SU-DHL-6 (cell line): ENCODE data around the gene DNM2.

Experiments
- H2AFZ ChIP-seq: fragments of 200-600 bp; sonication (generic); 2 replicates; pipeline ENCODE4 v1.6.1; 2014; ENCODE audit warnings: low read depth, mild to moderate bottlenecking, moderate library complexity, mixed read lengths, antibody characterized with exemption, low read length; ENCODE audit not compliant: severe bottlenecking
- H3F3A ChIP-seq: fragments of 200-600 bp; shearing (Covaris generic); 2 replicates; pipeline ENCODE4 v1.6.0; 2016; ENCODE audit warnings: antibody characterized with exemption, mild to moderate bottlenecking; ENCODE audit not compliant: insufficient read depth
- H3K27ac ChIP-seq: fragments of 200-600 bp; sonication (generic); 2 replicates; pipeline ENCODE4 v1.5.1; 2016; ENCODE audit warnings: low read depth, mild to moderate bottlenecking, low read length, moderate library complexity, mixed read lengths
- H3K27me3 ChIP-seq: fragments of 200-600 bp; sonication (generic), shearing (Covaris generic); 2 replicates; pipeline ENCODE4 v1.6.0; 2014; ENCODE audit warnings: mild to moderate bottlenecking, low read length
- H3K36me3 ChIP-seq: fragments of 200-600 bp; sonication (generic); 2 replicates; pipeline ENCODE4 v1.6.1; 2014; ENCODE audit warnings: mild to moderate bottlenecking, low read length, mixed read lengths
- H3K4me2 ChIP-seq: fragments of 300-600, 200-600 bp; shearing (Covaris generic), sonication (generic); 2 replicates; pipeline ENCODE4 v1.6.0; 2014; ENCODE audit warnings: low read length, low read depth, mild to moderate bottlenecking; ENCODE audit not compliant: poor library complexity, severe bottlenecking
- H3K4me3 ChIP-seq: fragments of 200-600 bp; sonication (generic); 2 replicates; pipeline ENCODE4 v1.5.1; 2014; ENCODE audit warnings: antibody characterized with exemption, low read length, mild to moderate bottlenecking, mixed read lengths; ENCODE audit not compliant: insufficient read depth, poor library complexity, severe bottlenecking
- H3K79me2 ChIP-seq: fragments of 200-600 bp; sonication (generic); 2 replicates; pipeline ENCODE4 v1.6.1; 2014; ENCODE audit warnings: mild to moderate bottlenecking, low read length, moderate library complexity; ENCODE audit not compliant: insufficient read depth
- H3K9ac ChIP-seq: fragments of 200-600 bp; sonication (generic); 2 replicates; pipeline ENCODE4 v1.7.0; 2014; ENCODE audit warnings: mild to moderate bottlenecking, low read length
- H3K9me2 ChIP-seq: fragments of 200-600 bp; sonication (generic); replicated peaks from 2 replicates; pipeline ENCODE4 v1.6.1; 2014; ENCODE audit warnings: low read length; ENCODE audit not compliant: insufficient read depth
- H3K9me3 ChIP-seq: fragments of 200-600 bp; sonication (generic); 2 replicates; pipeline ENCODE4 v1.6.1; 2014; ENCODE audit warnings: low read length, mixed read lengths; ENCODE audit not compliant: insufficient read depth
- H4K20me1 ChIP-seq: fragments of 200-600 bp; sonication (generic); 2 replicates; pipeline ENCODE4 v1.6.1; 2014; ENCODE audit warnings: low read depth, mild to moderate bottlenecking, antibody characterized with exemption, low read length, moderate library complexity, mixed read lengths
- EZH2phosphoT487 ChIP-seq: fragments of 200-600 bp; sonication (generic), shearing (Covaris generic); conservative IDR thresholded peaks from 2 replicates; pipeline ENCODE4 v1.6.1; 2018; ENCODE audit warnings: mild to moderate bottlenecking, antibody characterized with exemption, low read length, moderate library complexity, mixed read lengths
- TF ChIP-seq, protein P1 (sequence below): fragments of 200-600 bp; sonication (generic); IDR thresholded peaks from one replicate; pipeline ENCODE4 v1.5.1; 2017; ENCODE audit warnings: antibody characterized with exemption, mild to moderate bottlenecking, low read length, moderate library complexity; ENCODE audit not compliant: insufficient read depth, poor library complexity, severe bottlenecking

DNM2 gene

DNA sequence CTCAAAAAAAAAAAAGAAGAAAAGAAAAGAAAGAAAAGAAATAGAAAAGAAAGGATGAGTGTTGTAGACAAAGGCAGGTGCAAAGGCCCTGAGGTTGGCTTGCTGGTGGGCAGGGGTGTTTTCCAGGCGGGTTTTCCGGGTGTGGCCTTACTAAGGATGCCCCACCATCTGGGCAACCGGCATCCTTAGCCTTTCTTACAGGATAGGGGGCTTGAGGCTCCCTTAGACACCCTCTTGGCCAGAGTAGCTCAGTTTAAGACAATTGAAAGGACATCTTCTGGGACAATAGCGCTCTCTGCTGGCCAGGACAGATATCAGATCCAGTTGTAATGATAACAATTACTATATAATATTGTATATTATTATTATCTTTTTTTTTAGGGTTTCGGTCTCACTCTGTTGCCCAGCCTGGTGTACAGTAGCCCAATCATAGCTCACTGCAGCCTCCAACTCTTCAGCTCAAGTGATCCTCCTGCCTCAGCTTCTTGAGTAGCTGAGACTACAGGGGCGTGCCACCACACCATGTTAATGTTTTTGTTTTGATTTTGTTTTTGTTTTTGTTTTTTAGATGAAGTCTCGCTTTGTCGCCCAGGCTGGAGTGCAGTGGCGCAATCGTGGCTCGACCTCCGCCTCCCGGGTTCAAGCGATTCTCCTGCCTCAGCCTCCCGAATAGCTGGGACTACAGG lies 18.1 kb upstream of the DNM2 start:
- no peaks in the 10 kb centered on the region for H3K9me3 ChIP-seq
- H3K4me3 ChIP-seq: no peak overlapping the region
- no peak overlapping the region for H3K9ac ChIP-seq
- H3K36me3 ChIP-seq: no peaks in the 10 kb centered on the region
- H2AFZ ChIP-seq: no peak overlapping the region
- peaks cover 16% of the 10 kb centered on the region; the same call in 1 of the 2 replicates for H3F3A ChIP-seq
- no peaks in the 10 kb centered on the region for H3K79me2 ChIP-seq
- H3K9me2 ChIP-seq: no peaks in the 10 kb centered on the region
- H3K27me3 ChIP-seq: no peaks in the 10 kb centered on the region
- H3K27ac ChIP-seq: no peak overlapping the region
- no peaks in the 10 kb centered on the region for H4K20me1 ChIP-seq
- no peak for TF ChIP-seq EZH2phosphoT487
- TF ChIP-seq, protein P1, sequence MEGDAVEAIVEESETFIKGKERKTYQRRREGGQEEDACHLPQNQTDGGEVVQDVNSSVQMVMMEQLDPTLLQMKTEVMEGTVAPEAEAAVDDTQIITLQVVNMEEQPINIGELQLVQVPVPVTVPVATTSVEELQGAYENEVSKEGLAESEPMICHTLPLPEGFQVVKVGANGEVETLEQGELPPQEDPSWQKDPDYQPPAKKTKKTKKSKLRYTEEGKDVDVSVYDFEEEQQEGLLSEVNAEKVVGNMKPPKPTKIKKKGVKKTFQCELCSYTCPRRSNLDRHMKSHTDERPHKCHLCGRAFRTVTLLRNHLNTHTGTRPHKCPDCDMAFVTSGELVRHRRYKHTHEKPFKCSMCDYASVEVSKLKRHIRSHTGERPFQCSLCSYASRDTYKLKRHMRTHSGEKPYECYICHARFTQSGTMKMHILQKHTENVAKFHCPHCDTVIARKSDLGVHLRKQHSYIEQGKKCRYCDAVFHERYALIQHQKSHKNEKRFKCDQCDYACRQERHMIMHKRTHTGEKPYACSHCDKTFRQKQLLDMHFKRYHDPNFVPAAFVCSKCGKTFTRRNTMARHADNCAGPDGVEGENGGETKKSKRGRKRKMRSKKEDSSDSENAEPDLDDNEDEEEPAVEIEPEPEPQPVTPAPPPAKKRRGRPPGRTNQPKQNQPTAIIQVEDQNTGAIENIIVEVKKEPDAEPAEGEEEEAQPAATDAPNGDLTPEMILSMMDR: peak; percentile 62
- H3K4me2 ChIP-seq: peak overlapping the region; percentile 64

DNA sequence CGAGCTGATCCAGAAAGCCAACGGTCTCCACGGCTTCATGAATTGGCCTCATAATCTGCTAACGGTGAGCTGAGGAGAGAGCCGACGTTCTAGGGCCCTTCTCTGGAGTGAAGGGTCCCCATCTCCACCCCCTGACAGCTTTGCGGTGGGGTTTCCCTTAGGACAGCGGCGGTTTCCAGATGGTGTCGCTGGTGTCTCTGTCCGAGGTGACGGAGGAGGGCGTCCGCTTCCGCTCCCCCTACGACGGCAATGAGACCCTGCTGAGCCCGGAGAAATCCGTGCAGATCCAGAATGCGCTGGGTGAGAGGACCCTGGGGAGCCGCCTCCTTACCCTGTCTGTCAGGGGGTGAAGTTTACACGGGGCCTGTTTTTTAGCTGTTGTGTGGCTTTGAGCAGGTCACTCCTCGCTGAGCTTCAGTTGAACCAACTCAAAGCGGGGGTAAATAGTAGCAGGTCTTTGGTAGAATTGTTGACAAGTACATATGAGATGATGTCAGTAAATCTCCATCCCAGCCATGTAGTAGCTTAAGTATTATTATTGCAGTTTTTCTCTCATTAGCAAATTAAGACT lies 15.8 kb upstream of the DNM2 start:
- H3K79me2 ChIP-seq: no peaks in the 10 kb centered on the region
- no peaks in the 10 kb centered on the region for H3K9me3 ChIP-seq
- peak overlapping the region; percentile 82 for H2AFZ ChIP-seq
- H4K20me1 ChIP-seq: no peaks in the 10 kb centered on the region
- no peaks in the 10 kb centered on the region for H3K27me3 ChIP-seq
- 0 out of 2 replicates have a peak, but pooled peaks cover 7% of the 10 kb centered on the region for H3F3A ChIP-seq
- H3K36me3 ChIP-seq: no peaks in the 10 kb centered on the region
- H3K9ac ChIP-seq: peak overlapping the region; percentile 75
- peak overlapping the region; percentile 54 for H3K27ac ChIP-seq
- H3K9me2 ChIP-seq: no peaks in the 10 kb centered on the region
- TF ChIP-seq, protein P1: no peak
- TF ChIP-seq EZH2phosphoT487: no peak
- peak overlapping the region; percentile 64 for H3K4me2 ChIP-seq
- H3K4me3 ChIP-seq: peak overlapping the region; percentile 77

DNA sequence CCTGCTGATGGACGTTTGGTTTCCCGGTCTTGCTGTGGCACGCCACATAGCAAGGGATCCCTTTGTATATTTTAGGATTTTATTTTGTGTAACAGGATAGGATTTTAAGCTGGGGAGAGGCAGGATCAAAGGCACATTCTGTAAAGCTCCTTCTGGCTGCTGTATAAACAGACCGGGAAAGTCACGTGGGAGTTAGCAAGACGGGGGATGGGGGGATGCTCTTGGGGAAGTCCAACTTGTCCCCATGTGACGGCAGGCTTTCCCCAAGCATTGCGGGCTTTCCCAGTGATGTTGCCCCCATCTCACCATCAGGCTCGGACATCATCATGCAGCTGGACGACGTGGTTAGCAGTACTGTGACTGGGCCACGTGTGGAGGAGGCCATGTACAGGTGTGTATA lies 10.9 kb upstream of the DNM2 start:
- H3K9ac ChIP-seq: no peak overlapping the region
- no peak for TF ChIP-seq EZH2phosphoT487
- TF ChIP-seq, protein P1: no peak
- 0 out of 2 replicates have a peak, but pooled peaks cover 5% of the 10 kb centered on the region for H3F3A ChIP-seq
- no peak overlapping the region for H2AFZ ChIP-seq
- H3K27me3 ChIP-seq: no peaks in the 10 kb centered on the region
- H3K79me2 ChIP-seq: no peaks in the 10 kb centered on the region
- H3K9me3 ChIP-seq: no peaks in the 10 kb centered on the region
- no peaks in the 10 kb centered on the region for H3K9me2 ChIP-seq
- no peaks in the 10 kb centered on the region for H4K20me1 ChIP-seq
- H3K36me3 ChIP-seq: no peaks in the 10 kb centered on the region
- no peak overlapping the region for H3K27ac ChIP-seq
- H3K4me3 ChIP-seq: no peak overlapping the region
- H3K4me2 ChIP-seq: no peak overlapping the region
